Limb (tissue), 2 donors: ENCODE data around the gene MYRIP.
"Not testable (repeated sequence)": the region's sequence is repeated elsewhere in the genome, so short reads cannot be mapped to it uniquely, and the experiment has no call there.

Experiments used
- DNase-seq, 2 donors: peaks; one replicate each; pipeline ENCODE4 v3.0.0-alpha.2; 2016; ENCODE audit errors: extremely low spot score in 2 of 2

Gene MYRIP

DNA sequence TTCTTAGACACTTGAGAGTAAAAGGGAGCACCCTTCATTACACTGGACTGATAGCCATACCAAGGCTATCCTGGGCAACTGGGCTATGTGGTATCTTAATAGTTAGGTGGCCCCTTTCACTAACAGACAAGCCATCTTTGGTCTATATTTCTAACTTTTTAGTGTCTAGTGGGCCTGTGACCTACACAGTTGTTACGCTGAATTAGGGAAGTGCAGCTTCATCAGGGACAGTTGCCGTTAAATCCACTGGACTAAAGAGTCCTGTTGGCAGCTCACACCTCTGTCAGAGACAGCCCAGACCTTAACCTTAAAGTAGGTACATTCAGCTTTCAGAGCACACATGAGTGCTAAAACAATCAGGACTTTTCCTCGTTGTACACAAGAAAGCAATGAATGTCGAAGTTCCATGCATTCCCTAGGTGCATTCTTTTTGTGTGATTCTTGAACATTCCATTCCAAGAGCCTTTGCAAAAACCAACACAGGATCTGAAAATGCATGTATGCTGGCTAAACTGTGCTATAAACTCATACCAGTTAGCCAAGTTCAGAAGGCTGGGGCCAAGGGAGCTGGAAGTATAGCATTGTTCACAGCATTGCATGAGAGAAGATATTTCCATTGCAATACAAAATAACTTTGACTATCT is 269.9 kb downstream of the MYRIP start:
- peak in 1 of 2 donors; percentile 45 for DNase-seq

DNA sequence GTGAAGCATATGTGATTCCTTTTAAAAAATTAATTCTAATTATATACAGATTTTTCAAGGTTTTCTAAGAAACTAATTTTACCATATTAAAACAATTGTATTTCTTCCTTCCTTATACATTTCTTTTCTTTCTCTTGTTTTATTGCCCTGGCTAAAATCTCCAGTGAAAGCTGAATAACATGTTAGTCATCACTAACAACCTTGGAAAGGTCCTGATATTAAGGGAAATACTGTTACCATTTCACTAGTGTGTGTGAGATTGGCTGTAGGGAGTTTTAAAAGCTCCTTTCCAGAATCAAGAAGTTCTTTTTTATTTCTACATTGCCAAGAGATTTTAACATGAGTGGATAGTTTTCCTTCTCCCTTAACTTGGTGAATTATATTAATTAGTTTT is 270.4 kb downstream of the MYRIP start:
- no peak for DNase-seq

DNA sequence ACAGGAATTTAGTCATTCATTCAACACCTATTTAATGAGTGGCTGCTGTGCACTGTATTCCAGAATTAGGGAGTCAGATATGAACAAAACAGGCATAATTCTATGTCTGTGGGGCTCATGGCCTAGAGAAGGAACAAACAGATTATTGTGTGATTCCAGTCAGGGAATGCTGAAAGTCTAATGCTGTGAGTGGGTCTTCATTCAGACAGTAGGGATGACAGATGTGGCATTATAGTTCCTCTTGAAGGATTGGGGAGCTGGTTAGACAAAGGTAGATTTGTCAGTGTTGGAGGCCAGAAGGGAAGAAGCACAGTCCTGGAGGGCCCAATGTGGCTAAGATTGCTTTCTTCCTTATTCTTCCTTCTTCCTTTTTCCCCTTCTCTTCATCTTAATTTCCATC is 273.7 kb downstream of the MYRIP start:
- DNase-seq = no peak

GRCh38 chr3:40084424-40084823 is 275.0 kb downstream of the MYRIP start:
- not testable (repeated sequence) for DNase-seq

- DNase-seq = no peak
These were observed 277.8 kb downstream of the MYRIP start for GRCh38 chr3:40086890-40087883.

DNA sequence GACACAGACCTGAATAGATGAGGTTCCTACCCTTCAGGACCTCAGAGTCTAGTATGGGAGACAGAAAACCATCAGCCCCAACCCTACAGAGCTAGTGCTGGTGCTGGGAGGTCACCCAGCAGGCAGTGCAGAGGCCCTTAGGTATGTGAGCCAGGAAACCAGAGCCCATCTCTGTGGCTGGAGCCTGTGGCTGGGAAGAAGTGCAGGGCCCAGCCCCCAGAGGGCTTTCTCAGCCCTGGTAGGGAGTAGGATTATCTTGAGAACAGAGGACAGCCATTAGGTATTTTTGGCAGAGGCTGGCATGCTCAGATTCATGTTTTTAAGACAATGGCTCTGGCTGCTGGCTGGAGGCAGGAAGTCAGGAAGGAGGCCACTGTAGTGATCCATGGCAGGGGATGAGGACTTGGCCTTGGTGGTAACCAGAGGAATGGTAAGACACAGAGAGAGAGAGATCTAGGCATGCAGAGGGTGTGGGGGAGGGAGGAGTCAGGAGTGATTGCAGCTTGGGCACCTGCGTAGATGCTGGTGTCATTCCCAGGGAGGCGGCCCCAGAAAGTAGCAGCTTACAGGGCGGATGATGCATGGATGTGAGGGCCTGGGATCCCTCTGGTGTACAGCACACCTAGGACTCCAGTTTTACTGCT is 279.2 kb downstream of the MYRIP start:
- DNase-seq = no peak

DNA sequence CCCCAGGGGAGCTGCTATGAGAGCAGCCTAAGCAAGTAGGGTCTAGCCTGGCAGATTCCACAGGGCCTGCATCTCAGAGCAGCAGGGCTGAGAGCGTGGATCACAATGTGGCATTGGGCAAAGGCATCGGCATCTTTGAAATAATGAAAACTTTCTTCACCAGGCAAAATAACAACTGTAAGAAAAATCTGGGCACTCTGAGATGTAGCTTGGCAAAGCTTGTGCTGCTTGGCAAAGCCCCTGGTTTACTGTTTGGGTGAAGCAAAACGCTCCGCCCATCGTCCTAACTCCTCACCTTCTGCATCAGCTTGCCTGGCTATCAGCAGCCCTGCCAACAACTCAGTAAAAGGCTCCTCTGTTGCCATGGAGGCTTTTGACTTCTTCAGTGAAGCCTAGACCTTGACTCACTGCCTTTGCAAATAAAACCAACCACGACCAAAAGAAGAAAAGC is 287.3 kb downstream of the MYRIP start:
- no peak for DNase-seq

DNA sequence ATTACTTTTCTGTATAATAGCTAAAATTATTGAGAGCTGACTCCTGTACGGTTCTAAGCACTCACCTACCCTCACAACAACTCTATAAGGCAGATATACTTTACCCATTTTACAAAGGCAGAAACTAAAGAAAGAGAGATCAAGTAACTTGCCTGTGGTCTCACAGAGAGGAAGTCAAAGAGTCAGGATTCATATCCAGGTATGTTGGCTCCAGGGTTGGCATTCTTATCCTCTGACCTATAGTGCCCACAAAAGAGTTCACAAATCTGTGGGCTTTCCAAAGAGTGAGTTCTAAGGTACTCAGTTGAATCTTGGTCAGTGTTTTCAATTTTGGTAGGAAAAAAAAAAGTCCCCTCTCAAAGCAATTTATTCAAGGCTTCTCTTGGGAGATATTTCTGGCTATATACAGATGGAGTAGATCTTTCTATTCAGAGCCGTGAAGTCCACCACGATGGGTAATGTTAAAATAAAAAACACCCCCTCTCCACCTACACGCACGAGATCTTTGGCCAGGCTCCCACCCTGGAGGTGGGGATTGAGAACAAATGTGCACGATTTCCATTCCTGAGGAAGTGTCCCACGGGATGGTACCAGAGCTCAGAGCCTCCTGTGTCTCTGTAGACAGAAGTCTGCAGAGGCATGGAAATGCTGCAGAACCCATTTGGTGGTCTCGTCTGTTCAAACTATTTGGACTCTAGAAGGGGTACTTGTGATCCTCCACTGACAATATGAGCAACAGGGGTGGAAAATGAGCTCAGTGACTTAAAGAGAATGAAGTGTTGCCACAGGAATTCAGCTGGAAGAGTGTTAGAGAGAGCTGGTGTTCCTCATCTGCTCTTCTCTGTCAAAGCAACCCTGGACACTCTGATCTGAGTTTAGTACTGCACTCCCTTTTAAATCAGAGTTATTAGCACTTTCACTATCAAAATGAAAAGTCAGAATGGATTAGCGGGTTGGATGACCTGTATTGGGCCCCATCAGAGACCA is 288.0 kb downstream of the MYRIP start:
- no peak for DNase-seq

- no peak for DNase-seq
These were observed 288.9 kb downstream of the MYRIP start for GRCh38 chr3:40098261-40098759.

- DNase-seq = no peak
These were observed 290.5 kb downstream of the MYRIP start for GRCh38 chr3:40099871-40100270.

- no peak for DNase-seq
These were observed 292.8 kb downstream of the MYRIP start for GRCh38 chr3:40102182-40102581.

- no peak for DNase-seq
These were observed 294.4 kb downstream of the MYRIP start for GRCh38 chr3:40103829-40104228.

- DNase-seq = no peak
These were observed 295.0 kb downstream of the MYRIP start for GRCh38 chr3:40104441-40104840.

GRCh38 chr3:40108643-40109042 is 299.2 kb downstream of the MYRIP start:
- no peak for DNase-seq

DNA sequence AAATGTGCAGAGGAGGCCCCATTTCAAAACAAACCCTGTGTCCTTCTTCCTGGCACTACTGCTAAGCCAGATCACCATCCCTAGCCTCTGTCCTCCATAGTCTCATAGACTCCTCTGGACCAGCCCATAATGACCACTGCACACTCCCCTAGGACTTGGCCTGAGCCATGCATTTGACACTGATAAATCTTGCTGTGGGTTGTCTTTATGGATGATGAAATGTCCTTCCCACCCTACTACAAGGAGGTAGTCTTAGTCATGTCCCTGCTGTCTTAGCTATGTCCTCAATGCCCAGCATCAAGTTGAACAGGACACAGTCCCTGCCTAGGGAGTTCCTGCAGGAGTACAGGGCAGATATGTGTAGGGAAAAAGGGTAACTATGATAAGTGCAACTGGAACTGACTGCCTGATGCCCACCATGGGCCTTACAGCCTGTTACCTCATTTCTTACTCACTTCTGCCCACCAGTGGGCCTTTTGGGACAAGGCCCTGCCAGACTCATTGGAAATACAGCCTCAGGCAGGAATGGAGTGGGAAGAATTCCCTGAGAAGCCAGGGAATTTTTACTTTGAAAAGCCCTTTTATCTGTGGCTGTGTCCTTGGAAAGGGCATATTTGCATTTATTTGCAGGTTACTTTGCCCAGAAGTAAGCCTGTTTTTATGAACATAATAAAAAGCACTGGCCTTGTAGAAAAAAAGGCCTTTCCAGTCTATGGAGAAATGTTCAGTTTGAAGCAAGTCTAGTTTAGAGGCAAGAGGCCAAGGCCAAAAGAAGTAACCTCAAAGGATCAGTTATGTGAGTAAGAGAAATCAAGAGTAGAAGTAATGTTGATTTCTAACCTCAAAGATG is 300.5 kb downstream of the MYRIP start:
- DNase-seq = no peak

DNA sequence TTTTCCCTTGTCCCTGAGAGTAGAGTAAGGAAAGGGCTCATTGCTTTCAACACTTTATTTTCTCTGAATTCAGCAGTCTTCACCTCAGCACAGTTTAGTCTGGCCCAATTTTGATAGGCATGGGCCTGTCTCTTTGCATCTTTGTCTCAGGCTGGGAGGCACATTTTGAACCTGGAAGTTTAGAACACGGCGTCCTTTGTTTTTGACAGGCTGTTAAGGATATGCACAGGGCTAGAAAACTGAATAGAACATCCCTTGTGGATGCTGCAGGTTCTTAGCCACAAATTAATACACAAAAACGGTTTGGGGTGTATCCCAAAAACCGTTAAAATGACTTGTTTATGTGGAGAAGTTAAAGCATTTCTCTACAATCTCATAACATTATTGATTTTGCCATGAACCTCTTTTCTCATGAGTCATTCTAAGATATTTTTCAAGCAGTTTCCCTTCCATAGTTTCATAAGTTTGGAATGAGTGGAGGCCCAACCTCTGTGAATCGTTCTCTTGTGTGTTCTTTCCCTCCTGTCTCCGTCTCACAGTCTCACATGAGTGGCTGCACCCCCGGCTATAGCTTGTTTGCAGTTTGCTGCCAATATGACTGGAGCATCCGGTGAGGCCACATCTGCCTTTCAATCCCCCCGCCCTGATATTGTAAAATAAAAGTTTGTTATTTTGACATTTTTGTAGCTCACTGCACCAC is 307.2 kb downstream of the MYRIP start:
- DNase-seq = no peak

GRCh38 chr3:40118091-40118490 is 308.7 kb downstream of the MYRIP start:
- DNase-seq = no peak

DNA sequence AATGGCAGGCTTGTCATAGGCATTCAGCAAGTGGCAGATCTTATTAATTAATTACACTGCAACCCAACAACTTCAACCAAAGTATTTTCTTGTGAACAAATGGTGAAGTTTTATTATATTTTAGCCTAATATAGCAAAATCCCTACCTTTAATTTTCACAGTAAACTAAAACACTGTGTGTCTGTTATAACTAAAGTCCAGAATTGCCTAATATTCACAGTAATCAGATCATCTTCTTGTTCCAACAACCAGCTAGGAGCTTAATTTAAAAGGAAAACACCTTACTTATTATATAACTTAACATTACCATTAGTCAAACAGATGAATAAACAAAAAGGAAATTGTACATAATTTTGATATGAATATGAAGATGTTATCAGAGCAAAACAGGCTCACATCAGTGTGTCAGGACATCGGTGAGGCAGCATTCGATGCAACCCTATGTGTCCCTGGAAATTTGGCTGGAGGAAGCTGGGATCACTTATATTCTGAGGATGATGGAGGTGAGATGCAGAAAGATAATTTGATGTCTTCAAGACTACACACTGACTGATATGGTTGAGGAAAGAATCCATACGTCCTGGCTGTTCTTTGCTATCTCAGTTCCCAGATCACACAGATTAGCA is 310.8 kb downstream of the MYRIP start:
- DNase-seq = no peak

- DNase-seq = no peak
These were observed 311.4 kb downstream of the MYRIP start for GRCh38 chr3:40120806-40121205.
